Measurements from ENCODE around the gene COX7A1.
"Not testable (repeated sequence)": the region's sequence is repeated elsewhere in the genome, so short reads cannot be mapped to it uniquely, and the experiment has no call there.

COX7A1 gene

DNA sequence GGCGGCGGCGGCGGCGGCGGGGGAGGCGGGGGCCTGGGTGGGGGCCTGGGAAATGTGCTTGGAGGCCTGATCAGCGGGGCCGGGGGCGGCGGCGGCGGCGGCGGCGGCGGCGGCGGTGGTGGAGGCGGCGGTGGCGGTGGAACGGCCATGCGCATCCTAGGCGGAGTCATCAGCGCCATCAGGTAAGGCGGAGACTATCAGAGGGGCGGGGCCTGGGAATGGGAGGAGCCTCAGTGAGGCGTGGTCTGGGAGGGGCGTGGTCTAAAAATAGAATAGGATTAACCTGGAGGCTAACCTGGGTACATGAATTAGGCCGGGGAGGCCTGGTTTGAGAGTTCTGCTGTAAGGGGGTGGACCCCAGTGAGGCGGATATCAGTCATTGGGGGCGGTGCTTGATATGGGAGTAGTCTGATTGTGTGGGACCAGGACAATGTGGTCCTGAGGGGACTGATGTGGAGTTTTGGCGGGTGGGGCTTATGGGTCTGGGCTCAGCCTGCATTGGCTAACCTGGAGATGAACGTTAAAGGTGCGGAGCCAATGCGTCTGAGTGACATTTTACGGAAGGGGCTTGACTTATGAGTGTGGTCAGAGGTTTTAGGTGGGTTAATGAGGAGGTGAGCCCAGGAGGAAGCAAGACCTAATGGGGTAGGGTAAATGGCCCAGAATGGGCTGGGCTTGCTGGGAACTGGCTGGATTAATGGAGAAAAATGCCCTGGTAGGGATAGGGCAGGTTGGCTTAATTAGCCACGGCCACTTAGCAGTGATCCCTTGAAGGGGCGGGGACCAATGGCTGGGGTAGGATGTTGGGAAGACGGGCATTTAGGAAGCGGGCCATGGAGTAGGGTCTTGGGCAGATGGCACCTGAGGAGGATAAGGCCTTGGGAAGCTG, 11.0 kb downstream of the COX7A1 start:
- no peak for DNase-seq

DNA sequence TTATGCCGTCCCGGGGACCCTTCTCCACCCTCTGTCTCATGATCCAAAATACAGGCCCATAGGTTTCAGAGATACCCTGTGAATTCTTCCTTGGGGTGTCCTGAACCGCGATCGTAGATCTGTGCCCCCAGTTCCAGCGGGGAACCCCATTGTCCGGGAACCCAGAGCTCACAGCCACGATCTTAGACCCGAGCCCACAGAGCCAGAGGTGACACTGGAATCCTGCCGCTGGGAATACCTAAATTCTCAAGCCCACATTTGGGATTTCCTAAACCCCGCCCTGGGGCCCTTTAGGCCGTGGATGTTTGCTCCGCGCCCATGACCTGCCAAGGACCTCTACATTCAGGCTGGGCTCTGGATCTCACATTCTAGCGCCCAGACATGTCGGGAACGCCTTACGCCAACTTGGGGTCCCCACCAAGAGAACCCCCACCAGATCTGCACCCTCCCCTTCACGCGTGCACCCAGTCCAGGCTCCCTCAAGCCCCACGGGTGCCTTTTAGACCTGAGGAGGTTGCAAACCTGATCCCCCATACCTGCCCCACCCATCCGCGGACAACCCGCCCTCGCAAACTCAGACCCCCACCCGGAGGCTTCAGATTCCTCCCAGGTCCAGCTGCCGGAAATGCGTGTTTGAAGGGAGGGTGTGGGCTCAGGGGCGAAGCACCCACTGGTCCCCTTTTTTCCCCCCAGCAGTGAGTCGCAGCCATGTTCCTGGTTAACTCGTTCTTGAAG, 11.8 kb downstream of the COX7A1 start:
- peak; percentile 21 for DNase-seq

DNA sequence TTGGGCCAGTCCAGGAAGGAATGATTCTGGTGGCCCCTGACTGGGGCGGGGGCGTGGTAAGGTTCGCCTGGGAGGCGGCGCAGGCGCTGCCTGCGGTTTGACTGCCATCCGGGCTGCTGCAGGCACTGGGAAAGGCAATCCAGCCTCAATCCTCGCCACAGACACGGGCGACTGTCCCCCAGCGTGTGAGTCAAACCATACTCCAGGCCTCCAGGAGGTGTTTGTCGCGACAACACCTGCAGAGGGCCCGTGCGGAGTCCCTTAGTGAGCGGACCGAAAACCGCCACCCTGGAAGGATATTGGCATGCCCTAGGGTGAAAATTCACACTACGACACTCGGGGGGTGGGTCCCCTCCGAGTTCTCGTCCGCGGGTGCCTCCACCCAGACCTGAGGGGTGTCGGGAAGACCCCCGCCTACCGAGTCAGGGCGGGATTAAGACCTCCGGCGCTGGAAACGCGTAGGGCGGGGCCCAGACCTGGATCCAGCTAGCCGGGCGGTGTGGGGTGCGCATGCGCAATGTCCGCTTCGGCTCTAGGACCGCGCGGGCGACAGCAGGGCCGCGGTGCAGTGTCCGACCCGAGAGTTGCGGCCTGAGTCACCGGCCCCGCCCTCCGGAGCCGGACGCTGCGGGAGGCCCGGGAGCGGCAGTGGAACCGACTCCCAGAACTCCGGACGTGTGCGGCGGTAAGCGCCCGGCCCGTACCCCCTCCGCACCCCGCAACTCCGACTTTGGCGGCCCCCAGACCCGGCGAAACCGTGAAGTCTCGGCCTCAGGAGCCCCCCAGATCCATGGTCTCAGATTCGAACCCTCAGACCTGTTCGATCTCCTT, 12.6 kb downstream of the COX7A1 start, which contains the start of gene CAPNS1:
Gene CAPNS1, plus strand, starts transcription at position 594 of the 831 bp plus-strand sequence. CDS start 946 bp downstream, outside the sequence.
- peak; percentile 64 for DNase-seq

DNA sequence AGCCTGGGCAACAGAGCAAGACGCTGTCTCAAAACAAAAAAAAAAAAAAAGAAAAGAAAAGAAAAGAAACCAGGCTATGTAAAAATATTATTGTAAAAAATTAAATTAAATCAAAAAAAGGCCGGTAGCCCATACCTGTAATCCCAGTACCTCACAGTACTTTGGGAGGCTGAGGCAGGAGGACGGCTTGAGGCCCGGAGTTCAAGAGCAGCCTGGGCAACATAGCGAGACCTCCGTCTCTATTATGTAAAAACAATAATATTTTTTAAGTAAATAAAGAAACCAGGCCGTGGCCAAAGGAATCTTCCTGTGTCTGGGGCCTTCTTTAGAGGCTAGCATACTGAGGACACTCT, 13.2 kb downstream of the COX7A1 start:
- no peak for DNase-seq

DNA sequence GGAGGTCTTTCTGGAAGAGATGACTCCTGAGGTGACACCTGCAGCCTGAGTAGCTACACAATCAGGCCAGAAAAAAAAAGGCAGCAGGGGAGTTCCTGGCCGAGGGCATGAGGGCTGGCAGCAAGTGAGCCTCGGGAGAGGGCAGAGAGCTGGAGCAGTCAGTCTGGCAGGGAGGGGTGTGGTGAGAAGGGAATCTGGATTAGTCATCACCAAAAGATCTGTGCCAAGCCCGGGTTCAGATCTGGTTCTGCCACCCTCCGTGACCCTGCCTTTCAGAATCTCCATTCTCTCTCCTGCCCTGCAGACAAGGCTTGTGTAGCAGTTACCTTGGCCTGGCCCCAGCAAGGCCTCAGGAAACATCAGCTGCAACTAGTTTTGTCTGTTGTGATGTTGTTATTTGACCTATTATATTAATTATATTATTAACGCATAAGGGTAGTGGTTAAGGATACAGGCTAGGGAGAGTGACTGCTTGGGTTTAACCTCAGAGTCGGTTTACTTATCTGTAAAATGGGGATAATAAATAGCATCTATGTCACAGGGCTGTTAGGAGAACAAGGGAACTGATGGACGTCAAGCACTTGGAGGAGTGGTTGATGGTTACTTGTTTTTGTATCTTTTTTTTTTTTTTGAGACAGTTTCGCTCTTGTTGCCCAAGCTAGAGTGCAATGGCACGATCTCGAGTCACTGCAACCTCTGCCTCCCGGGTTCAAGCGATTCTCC, 15.1 kb downstream of the COX7A1 start:
- no peak for DNase-seq

DNA sequence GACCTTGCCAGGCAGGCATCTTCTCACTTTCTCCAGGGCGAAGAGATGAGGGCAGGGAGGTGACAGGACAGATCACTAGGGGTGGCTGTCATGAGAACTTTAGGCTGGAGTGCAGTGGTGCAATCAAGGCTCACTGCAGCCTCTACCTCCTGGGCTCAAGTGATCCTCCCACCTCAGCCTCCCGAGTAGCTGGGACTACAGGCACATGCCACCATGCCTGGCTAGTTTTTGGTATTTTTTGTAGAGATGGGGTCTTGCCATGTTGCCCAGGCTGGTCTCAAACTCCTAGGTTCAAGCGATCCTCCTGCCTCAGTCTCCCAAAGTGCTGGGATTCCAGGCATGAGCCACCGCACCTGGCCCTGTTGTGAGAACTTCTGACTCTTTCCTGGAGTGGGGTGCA, 17.4 kb downstream of the COX7A1 start:
- DNase-seq = not testable (repeated sequence)

DNA sequence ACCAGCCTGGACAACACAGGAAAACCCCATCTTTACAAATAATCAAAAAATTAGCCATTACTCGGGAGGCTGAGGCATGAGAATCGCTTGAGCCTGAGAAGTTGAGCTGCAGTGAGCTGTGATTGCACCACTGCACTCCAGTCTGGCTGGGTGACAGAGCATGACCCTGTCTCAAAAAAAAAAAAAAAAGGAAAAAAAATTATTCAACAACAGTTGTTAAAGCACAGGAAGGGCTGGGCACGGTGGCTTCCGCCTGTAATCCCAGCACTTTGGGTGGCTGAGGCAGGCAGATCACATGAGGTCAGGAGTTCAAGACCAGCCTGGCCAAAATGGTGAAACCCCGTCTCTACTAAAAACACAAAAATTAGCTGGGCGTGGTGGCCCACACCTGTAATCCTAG, 21.0 kb downstream of the COX7A1 start:
- not testable (repeated sequence) for DNase-seq

DNA sequence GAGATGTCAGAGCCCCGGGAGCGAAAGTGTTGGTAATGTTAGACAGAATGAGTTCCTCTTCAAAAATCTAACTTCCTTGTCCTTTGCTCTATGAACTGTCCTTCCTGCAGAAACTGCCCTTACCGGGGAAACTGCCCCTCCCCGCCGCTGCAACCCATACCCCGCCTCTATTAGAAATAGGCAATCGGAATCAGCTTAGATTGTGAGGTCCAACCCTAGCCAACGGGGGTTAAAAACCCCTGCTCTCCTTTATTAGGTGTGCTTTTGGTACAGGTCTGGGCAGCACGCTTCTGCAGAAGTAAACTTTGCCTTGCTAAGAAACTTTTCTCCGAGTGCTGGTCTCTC, 23.9 kb downstream of the COX7A1 start:
- DNase-seq = no peak

DNA sequence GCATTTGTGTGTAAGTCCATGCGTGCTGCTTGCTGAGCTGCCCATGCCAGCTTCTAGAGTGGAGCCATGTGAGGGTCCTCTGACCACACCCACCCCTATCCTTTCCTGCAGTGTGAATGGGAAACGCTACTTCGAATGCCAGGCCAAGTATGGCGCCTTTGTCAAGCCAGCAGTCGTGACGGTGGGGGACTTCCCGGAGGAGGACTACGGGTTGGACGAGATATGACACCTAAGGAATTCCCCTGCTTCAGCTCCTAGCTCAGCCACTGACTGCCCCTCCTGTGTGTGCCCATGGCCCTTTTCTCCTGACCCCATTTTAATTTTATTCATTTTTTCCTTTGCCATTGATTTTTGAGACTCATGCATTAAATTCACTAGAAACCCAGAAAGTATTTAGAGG, 26.7 kb downstream of the COX7A1 start:
- no peak for DNase-seq

DNA sequence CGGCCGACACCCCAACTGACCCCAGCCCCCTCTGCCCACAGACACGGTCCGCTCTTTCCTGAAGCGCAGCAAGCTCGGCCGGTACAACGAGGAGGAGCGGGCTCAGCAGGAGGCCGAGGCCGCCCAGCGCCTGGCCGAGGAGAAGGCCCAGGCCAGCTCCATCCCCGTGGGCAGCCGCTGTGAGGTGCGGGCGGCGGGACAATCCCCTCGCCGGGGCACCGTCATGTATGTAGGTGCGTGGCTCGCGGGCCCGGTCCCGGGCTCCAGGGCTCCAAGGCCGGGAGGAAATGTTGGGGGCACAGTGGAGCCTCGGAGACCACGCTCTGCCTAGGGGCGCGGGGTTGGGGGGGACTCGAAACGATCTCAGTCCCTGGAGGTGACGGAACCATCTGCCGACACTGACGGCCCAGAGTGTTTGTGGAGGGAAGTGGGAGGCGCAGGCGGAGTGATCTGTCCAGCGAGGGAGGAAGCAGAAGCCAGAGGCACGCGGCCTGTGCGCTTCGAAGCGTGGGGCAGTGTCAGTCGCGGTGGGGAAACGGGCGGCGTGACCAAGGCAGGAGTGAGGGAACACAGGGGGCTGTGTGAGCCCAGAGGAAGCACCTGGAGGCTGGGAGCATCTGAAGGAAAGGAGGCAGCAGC, 30.6 kb downstream of the COX7A1 start:
- DNase-seq = no peak

DNA sequence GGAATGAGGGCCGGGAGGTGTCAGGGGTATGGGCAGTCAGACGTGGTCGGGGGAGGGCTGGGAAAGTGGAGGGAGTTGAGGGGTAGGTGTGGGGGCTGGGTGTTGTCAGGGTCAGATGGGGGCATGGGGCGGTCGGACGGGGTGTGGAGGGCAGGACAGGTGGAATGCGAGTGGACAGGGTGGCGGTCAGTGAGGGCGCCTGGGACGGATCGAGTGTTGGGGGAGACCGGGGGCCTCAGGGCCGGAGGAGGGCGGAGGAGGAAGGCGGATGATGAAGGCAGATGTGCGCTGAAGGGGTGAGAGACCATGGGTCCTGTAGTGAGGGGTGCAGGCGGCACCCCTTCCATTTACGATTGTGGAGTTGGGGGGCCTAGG, 31.3 kb downstream of the COX7A1 start:
- DNase-seq = no peak

DNA sequence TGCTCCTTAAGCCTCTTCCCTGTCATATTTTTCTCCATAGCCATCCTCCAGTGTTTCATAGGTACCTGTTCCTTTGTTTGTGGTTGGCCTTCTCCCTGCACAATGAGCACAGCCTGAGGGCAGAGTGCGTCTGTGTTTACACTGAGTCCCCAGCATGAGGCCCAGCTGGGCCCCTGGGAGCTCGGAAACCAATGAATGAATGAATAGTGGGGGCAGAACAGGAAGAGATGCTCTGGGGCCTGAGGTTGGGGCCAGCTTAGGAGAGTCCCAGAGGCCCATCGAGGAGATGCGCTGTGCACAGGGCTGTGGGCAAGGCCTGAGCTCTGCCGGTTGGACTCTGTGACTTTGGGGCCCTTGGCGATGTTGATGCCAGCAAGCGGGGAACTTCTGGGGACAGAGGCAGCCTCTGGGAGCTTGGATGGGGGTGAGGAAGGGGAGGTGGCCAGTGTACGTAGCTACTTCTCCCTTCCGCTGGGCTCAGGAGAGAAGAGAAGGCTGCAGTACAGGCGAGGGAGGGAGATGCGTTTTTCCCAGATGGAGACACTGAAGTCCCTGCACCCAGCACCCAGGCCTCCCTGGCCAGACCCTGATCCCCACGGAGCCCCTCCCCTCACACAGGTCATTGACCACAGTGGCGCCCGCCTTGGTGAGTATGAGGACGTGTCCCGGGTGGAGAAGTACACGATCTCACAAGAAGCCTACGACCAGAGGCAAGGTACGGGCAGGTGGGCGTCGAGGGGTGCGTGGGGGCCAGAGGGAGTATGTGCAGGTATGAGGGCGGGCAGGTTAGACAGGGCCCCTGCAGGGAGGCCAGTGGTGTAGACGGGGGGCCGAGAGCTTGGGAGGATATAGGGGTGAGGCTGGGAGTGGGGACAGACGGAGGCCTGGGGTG, 31.9 kb downstream of the COX7A1 start:
- no peak for DNase-seq

DNA sequence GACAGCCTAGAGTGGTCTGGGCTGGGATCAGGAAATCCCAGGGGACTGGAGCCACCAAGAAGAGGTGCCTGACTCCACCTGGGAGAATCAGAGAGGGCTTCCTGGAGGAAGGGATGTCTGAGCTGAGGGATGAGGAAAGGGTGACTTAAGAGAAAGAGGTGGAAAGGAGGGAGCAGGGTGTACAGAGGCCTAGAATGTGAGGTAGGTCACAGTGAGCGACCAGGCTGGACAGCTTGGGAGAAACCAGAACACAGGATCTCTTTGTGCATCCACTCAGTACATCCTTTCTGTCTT, 36.0 kb downstream of the COX7A1 start:
- no peak for DNase-seq

DNA sequence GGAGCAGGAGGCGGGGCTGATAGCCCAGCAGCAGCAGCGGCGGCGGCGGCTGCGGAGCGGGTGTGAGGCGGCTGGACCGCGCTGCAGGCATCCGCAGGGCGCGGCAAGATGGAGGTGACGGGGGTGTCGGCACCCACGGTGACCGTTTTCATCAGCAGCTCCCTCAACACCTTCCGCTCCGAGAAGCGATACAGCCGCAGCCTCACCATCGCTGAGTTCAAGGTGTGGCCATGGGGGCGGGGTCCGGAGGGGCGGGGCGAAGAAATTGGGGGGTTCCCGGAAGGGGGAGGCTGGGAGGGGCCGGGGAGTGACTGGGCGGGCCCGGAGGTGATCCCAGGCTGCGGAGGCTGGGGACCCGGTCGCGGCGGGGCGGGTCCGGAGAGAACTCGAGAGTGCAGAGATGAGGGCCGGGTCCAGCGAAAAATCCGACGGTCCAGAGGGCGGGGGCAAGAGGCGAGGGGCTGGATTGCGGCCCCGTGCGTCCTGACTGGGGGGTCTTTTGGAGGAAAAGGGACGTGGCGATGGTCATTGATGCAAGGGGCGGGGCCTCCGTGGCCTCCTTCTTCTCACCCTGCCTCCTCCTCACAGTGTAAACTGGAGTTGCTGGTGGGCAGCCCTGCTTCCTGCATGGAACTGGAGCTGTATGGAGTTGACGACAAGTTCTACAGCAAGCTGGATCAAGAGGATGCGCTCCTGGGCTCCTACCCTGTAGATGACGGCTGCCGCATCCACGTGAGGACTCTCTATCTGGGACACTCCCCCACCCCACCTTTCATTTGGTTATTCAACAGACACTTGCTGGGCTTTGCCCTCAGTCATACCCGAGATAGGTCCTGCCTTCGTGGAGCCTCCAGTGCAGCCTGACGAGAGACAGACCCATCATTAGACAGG, 36.5 kb downstream of the COX7A1 start, which contains the start of gene TBCB:
Gene TBCB, plus strand, starts transcription at position 16 of the 891 bp plus-strand sequence. Its CDS starts 93 bp downstream, at position 109.
- no peak for DNase-seq

DNA sequence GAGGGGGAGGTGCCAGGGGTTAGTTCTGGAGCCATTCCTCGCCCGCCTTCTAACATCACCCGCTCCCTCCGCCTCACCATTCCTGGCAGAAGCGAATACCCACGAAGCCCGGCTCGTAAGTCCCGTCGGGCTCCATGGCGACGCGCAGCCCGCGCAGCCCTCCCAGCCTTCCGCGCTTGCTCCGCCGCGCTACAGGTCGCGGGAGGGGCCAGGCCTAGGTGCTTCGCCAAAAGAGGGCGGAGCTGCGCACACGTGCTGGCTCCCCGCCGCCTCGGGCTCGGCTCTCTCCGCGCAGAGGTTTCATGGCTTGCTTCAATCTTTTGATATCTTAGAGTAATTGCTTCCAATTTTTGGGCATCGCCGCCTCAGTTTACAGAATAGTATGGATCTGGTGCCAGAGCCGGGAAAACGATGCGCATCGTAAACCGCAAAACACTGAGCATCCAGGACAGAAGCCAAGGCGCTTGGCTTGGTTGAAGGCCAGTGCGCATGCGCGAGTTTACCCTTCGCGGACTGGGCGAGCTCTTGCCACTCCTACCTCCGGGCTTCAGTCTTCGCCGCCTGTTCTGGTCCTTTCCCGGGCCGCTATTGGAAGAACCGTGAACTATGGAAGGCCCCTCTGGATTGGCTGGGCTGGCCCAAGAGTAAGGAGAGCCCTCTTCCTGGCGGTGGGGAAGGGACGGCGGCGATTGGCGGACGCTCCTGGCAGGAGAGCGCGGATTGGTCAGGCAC, 37.4 kb downstream of the COX7A1 start, which contains the start of gene POLR2I:
Gene POLR2I, minus strand, starts transcription at position 155 of the 732 bp plus-strand sequence. Its CDS starts 19 bp downstream, at position 136.
- peak; percentile 98 for DNase-seq

DNA sequence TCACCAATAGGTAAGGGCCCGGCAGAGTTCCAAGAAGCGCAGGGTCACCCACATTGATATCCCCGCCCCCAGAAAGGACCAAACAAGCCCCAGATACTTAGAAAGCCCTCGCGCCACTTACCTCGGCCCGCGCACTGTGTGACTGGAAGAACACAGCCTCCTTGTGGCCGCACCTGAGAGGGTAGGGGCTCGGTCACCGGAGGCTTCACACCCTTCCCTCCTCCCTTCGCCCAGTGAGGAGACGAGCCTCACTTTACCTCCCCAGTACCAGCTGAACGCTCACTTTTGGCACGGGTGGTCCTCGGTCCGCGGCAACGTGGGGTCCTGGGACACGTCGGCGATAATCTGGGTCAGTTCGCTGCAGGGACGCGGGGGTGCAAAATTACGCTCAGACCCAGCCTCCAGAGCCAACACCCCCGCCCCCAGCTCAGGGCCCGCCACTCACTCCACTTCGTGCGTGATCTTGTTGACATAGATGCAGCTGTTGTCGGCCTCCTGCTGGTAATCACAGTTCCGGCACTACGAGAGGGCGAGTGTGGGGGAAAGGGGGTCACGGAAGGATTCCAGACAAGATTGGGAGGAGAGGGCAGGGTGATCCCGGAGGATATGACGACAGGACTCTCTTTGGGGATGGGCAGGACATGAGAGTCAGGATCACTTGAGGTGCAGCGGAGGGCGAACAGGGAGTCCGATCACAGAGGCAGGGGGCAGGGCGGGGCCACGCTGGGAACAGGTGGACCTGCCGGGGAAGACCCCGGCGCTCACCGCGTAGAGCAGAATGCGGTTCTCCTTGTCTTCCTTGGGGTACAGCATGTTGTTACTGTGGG, 38.1 kb downstream of the COX7A1 start:
- DNase-seq = no peak

DNA sequence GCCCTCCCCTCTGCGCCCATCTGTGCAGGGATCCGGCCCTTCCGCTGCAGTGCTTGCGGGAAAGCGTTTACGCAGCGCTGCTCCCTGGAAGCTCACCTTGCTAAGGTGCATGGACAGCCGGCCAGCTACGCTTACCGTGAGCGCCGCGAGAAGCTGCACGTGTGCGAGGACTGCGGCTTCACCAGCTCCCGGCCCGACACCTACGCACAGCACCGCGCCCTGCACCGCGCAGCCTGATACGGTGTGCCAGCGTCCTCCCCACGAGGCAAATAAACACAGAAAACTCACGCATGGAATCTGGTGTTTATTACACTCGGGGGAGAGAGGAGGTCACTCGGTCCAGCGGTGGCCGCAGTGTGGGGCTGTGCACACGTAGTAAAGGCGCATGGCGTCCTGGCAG, 38.8 kb downstream of the COX7A1 start:
- DNase-seq = no peak

DNA sequence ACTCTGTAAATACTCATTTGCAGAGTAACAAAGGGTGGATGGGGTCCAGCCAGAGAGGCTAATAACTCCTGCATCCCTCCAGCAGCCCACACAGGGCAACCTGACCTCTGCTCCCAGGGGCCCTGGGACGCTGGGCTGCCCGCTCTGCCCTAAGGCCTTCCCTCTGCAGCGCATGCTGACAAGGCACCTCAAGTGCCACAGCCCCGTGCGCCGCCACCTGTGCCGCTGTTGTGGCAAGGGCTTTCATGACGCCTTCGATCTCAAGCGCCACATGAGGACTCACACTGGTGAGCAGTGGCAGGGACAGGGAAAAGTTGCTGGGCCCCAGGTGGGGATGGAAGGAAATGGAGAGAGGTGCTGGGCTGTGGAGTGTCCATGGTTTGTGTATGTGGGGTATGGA, 39.6 kb downstream of the COX7A1 start:
- DNase-seq = no peak
